Lower lobe of right lung (tissue), 2 donors: ENCODE results near the gene HDAC6. TPM values are rescaled to one million over a fixed set of nuclear protein-coding genes. Genes with fewer than 3 reads are reported as not detected.

Source experiments
- ATAC-seq, 2 donors: fragments of 200-7000 bp; cut with Tn5 transposase; one replicate each; pipeline ENCODE4 v1.9.1; 2020 to 2022; ENCODE audit warnings: mild to moderate bottlenecking in 2 of 2, moderate library complexity in 2 of 2
- DNase-seq: peaks from one replicate; pipeline ENCODE4 v3.0.0-alpha.2; 2020
- H3K27ac ChIP-seq: fragments of 200-600 bp; one replicate; pipeline ENCODE4 v1.8.0; 2022
- H3K27me3 ChIP-seq: fragments of 200-600 bp; one replicate; pipeline ENCODE4 v1.8.0; 2022; ENCODE audit warnings: low read depth
- H3K36me3 ChIP-seq: fragments of 200-600 bp; one replicate; pipeline ENCODE4 v1.8.0; 2022; ENCODE audit warnings: mild to moderate bottlenecking
- H3K4me1 ChIP-seq: fragments of 200-600 bp; one replicate; pipeline ENCODE4 v1.8.0; 2022
- H3K4me3 ChIP-seq: fragments of 200-600 bp; one replicate; pipeline ENCODE4 v1.8.0; 2022; ENCODE audit warnings: mild to moderate bottlenecking
- H3K9me3 ChIP-seq: fragments of 200-600 bp; one replicate; pipeline ENCODE4 v1.8.0; 2022
- CTCF ChIP-seq: fragments of 200-600 bp; IDR thresholded peaks from one replicate; pipeline ENCODE4 v1.8.0; 2022; ENCODE audit warnings: antibody characterized with exemption, mild to moderate bottlenecking
- intact Hi-C: fragments of 100-400 bp; cut with DNase I; formaldehyde crosslinking; loops from one replicate; pipeline ENCODE4 v1.11.0; 2022
- total RNA-seq: library from RNA; stranded (reverse); fragmentation: NEBNext Ultra II Directional; extraction: Animal tissue kit (Norgen Biotek cat#: 25700); gene quantifications from one replicate; pipeline ENCODE4 v1.2.1, GENCODE V29; 2021
- donor health status: DM: no; HTN: yes; CAD: no; lungs with severe emphysema.

The HDAC6 gene
- total RNA-seq, 1 donor from 2014 or later = 96.1 TPM

GRCh38 chrX:48769230-48769629 is 32.6 kb upstream of the HDAC6 start:
- no peak overlapping the region for H3K4me3 ChIP-seq

GRCh38 chrX:48770296-48770695 is 31.6 kb upstream of the HDAC6 start:
- DNase-seq (no peak), ATAC-seq (no peak)
- H3K9me3 ChIP-seq = no peaks in the 10 kb centered on the region
- intact Hi-C loops = no loop called here
- H3K27me3 ChIP-seq = no peaks in the 10 kb centered on the region
- H3K27ac ChIP-seq = no peak overlapping the region
- no peaks in the 10 kb centered on the region for H3K36me3 ChIP-seq
- H3K4me1 ChIP-seq = no peaks in the 10 kb centered on the region
- no peak for TF ChIP-seq CTCF
- no peak overlapping the region for H3K4me3 ChIP-seq

More at GRCh38 chrX:48769230-48769629, 32.6 kb upstream of the HDAC6 start:
- no peak overlapping the region for H3K27ac ChIP-seq
- H3K4me1 ChIP-seq = no peaks in the 10 kb centered on the region
- ATAC-seq (no peak), DNase-seq (no peak)
- intact Hi-C loops = no loop called here
- no peak for TF ChIP-seq CTCF
- H3K36me3 ChIP-seq = no peaks in the 10 kb centered on the region
- H3K9me3 ChIP-seq = no peaks in the 10 kb centered on the region
- H3K27me3 ChIP-seq = no peaks in the 10 kb centered on the region

GRCh38 chrX:48772602-48773001 is 29.3 kb upstream of the HDAC6 start:
- DNase-seq (no peak), ATAC-seq (no peak)
- H3K27ac ChIP-seq = no peak overlapping the region
- TF ChIP-seq CTCF = no peak
- H3K36me3 ChIP-seq = no peaks in the 10 kb centered on the region
- intact Hi-C loops = no loop called here
- H3K4me3 ChIP-seq = no peak overlapping the region
- no peaks in the 10 kb centered on the region for H3K27me3 ChIP-seq
- H3K4me1 ChIP-seq = no peaks in the 10 kb centered on the region
- no peaks in the 10 kb centered on the region for H3K9me3 ChIP-seq

GRCh38 chrX:48776818-48777439 is 24.9 kb upstream of the HDAC6 start:
- Histone ChIP-seq H3K4me3 (no peak overlapping the region), H3K4me1 (no peaks in the 10 kb centered on the region), H3K27me3 (no peaks in the 10 kb centered on the region), H3K27ac (no peak overlapping the region), H3K9me3 (no peaks in the 10 kb centered on the region), H3K36me3 (no peaks in the 10 kb centered on the region)
- intact Hi-C loops = no loop called here
- ATAC-seq (no peak), DNase-seq (no peak)
- no peak for TF ChIP-seq CTCF

- DNase-seq (no peak), ATAC-seq (no peak)
- Histone ChIP-seq H3K27me3 (no peaks in the 10 kb centered on the region), H3K9me3 (no peaks in the 10 kb centered on the region), H3K4me1 (no peaks in the 10 kb centered on the region), H3K36me3 (no peaks in the 10 kb centered on the region), H3K4me3 (no peak overlapping the region), H3K27ac (no peak overlapping the region)
- TF ChIP-seq CTCF = no peak
- intact Hi-C loops = no loop called here
Observed at GRCh38 chrX:48779399-48779798, 22.5 kb upstream of the HDAC6 start.

GRCh38 chrX:48781705-48782104 is 20.2 kb upstream of the HDAC6 start:
- no peaks in the 10 kb centered on the region for H3K27me3 ChIP-seq
- no peaks in the 10 kb centered on the region for H3K9me3 ChIP-seq
- intact Hi-C loops = no loop called here
- no peak for TF ChIP-seq CTCF
- DNase-seq = no peak
- ATAC-seq = no peak
- no peak overlapping the region for H3K27ac ChIP-seq
- H3K4me3 ChIP-seq = no peak overlapping the region
- H3K4me1 ChIP-seq = no peaks in the 10 kb centered on the region
- no peaks in the 10 kb centered on the region for H3K36me3 ChIP-seq
